NCI-H2081 treated with DMSO at 0.1 percent for 48 hours (cell line): ENCODE measurements around the gene IL10RB.

Source experiments
- DNase-seq: peaks from one replicate; lab custom pipeline; 2025; lab: John Stamatoyannopoulos, UW

Gene IL10RB

GRCh38 chr21:33332143-33332542 lies 66.0 kb downstream of the IL10RB start:
- no peak for DNase-seq

GRCh38 chr21:33334191-33334590 lies 68.0 kb downstream of the IL10RB start:
- DNase-seq, result no peak

- DNase-seq, result no peak
These were observed 68.7 kb downstream of the IL10RB start for GRCh38 chr21:33334824-33335223.

GRCh38 chr21:33339135-33339534 lies 73.0 kb downstream of the IL10RB start:
- no peak for DNase-seq

- no peak for DNase-seq
These were observed 73.8 kb downstream of the IL10RB start for GRCh38 chr21:33339918-33340317.

GRCh38 chr21:33345751-33346238 lies 79.6 kb downstream of the IL10RB start:
- no peak for DNase-seq
